HG02678 (cell line): Measurements from ENCODE around the gene MLH3.

Source experiments
- ATAC-seq: cut with Tn5 transposase; IDR thresholded peaks from one replicate; pipeline ENCODE4 v1.9.1; 2021; ENCODE audit warnings: mild to moderate bottlenecking, moderate library complexity; ENCODE audit not compliant: unreplicated experiment

MLH3 gene

GRCh38 chr14:75067212-75067611 lies 15.9 kb upstream of the MLH3 start:
- ATAC-seq = no peak

GRCh38 chr14:75066691-75067090 lies 15.4 kb upstream of the MLH3 start:
- ATAC-seq = no peak

GRCh38 chr14:75064205-75064567 lies 12.9 kb upstream of the MLH3 start:
- ATAC-seq = no peak

GRCh38 chr14:75063491-75064204 lies 12.4 kb upstream of the MLH3 start, which contains the start of gene ACYP1:
Gene ACYP1, minus strand, starts transcription at chr14:75064024. Its CDS starts 471 bp downstream, at chr14:75063553.
- ATAC-seq = peak; percentile 99

GRCh38 chr14:75063013-75063412 lies 11.7 kb upstream of the MLH3 start:
- ATAC-seq = no peak

GRCh38 chr14:75060420-75060819 lies 9.2 kb upstream of the MLH3 start:
- ATAC-seq = no peak

- no peak for ATAC-seq
Observed at GRCh38 chr14:75059642-75060041, 8.4 kb upstream of the MLH3 start.

GRCh38 chr14:75054421-75054820 lies 3.2 kb upstream of the MLH3 start:
- ATAC-seq = no peak

GRCh38 chr14:75053396-75054291 lies 2.4 kb upstream of the MLH3 start:
- no peak for ATAC-seq

- ATAC-seq = no peak
Observed at GRCh38 chr14:75051556-75051899, 261 bp upstream of the MLH3 start.

- ATAC-seq = no peak
Observed at GRCh38 chr14:75049731-75050201, 1.5 kb downstream of the MLH3 start.

GRCh38 chr14:75049136-75049535 lies 2.1 kb downstream of the MLH3 start:
- ATAC-seq = no peak

GRCh38 chr14:75048101-75048500 lies 3.2 kb downstream of the MLH3 start:
- ATAC-seq = no peak

GRCh38 chr14:75047506-75047905 lies 3.8 kb downstream of the MLH3 start:
- no peak for ATAC-seq

- ATAC-seq = no peak
Observed at GRCh38 chr14:75046899-75047298, 4.4 kb downstream of the MLH3 start.

GRCh38 chr14:75046275-75046674 lies 5.0 kb downstream of the MLH3 start:
- ATAC-seq = no peak

- no peak for ATAC-seq
Observed at GRCh38 chr14:75044752-75045151, 6.5 kb downstream of the MLH3 start.

GRCh38 chr14:75044322-75044721 lies 6.9 kb downstream of the MLH3 start:
- no peak for ATAC-seq

- ATAC-seq = no peak
Observed at GRCh38 chr14:75042035-75042434, 9.2 kb downstream of the MLH3 start.

GRCh38 chr14:75041613-75042012 lies 9.7 kb downstream of the MLH3 start:
- no peak for ATAC-seq

- no peak for ATAC-seq
Observed at GRCh38 chr14:75040959-75041358, 10.3 kb downstream of the MLH3 start.

GRCh38 chr14:75040507-75040906 lies 10.8 kb downstream of the MLH3 start:
- no peak for ATAC-seq
